WTC11 (cell line): Measurements from ENCODE around the gene MRPL40.

Source experiments
- CREB1 ChIP-seq: sonication (generic); formaldehyde crosslinking; IDR thresholded peaks from 2 replicates; pipeline ENCODE4 v1.8.0; 2023; ENCODE audit warnings: mild to moderate bottlenecking, missing genetic modification reagents
- TEAD4 ChIP-seq: sonication (generic); formaldehyde crosslinking; IDR thresholded peaks from 2 replicates; pipeline ENCODE4 v1.8.0; 2022; ENCODE audit warnings: mild to moderate bottlenecking, missing genetic modification reagents
- ZNF121 ChIP-seq: sonication (generic); formaldehyde crosslinking; IDR thresholded peaks from 2 replicates; pipeline ENCODE4 v1.8.0; 2023; ENCODE audit warnings: missing genetic modification reagents
- TF ChIP-seq, protein P1 (sequence below): fragments of 200-600 bp; IDR thresholded peaks from 2 replicates; pipeline ENCODE4 v1.8.0; 2022; ENCODE audit warnings: antibody characterized with exemption

DNA sequence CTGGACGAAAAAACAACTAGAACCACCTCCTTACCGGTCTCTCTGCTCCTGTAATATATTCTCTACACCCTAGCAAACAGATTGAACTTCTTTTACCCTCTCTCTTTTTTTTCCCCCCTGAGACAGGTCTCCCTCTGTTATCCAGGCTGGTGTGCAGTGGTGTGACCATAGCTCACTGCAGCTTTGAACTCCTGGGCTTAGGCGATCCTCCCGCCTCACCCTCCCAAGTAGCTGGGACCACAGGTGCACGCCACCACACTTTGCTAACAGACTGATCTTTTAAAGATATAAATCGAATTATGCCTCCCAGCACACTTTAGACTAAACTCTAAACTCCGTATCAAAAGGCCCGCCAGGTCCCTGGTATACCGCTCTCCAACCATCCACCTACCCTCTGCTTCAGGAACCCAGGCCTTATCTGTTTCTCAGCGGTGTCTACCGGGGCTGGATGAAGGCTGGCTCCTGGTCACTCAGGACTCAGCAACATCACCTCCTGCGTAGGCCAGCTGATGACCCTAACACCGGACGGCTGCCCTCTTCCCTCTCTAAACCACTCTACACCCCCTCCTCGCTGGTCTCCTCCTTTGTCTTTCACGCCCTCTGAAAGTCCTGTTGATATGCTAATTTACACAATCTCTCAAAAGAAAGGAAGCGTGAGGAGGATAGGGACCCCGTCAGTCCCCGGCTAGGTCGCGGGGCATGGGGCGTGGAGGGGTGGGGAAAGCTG is 14.4 kb downstream of the MRPL40 start:
- TF ChIP-seq, protein P1, sequence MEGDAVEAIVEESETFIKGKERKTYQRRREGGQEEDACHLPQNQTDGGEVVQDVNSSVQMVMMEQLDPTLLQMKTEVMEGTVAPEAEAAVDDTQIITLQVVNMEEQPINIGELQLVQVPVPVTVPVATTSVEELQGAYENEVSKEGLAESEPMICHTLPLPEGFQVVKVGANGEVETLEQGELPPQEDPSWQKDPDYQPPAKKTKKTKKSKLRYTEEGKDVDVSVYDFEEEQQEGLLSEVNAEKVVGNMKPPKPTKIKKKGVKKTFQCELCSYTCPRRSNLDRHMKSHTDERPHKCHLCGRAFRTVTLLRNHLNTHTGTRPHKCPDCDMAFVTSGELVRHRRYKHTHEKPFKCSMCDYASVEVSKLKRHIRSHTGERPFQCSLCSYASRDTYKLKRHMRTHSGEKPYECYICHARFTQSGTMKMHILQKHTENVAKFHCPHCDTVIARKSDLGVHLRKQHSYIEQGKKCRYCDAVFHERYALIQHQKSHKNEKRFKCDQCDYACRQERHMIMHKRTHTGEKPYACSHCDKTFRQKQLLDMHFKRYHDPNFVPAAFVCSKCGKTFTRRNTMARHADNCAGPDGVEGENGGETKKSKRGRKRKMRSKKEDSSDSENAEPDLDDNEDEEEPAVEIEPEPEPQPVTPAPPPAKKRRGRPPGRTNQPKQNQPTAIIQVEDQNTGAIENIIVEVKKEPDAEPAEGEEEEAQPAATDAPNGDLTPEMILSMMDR, result no peak
- TF ChIP-seq TEAD4 (CRISPR knock-in tag) (no peak), ZNF121 (CRISPR knock-in tag) (no peak), CREB1 (CRISPR knock-in tag) (no peak)
